ACC112 (cell line): ENCODE data around the gene KLRC2.
"Not testable (repeated sequence)": the region's sequence is repeated elsewhere in the genome, so short reads cannot be mapped to it uniquely, and the experiment has no call there.

Source experiments
- H2AFZ ChIP-seq: fragments of 200-600 bp; sonication (generic); one replicate; pipeline ENCODE4 v1.6.0; 2017; ENCODE audit warnings: antibody characterized with exemption, low read length; ENCODE audit not compliant: unreplicated experiment
- H3K27ac ChIP-seq: fragments of 200-600 bp; sonication (generic); 2 replicates; pipeline ENCODE4 v1.5.1; 2014; ENCODE audit warnings: low read depth, mild to moderate bottlenecking, antibody characterized with exemption, low read length, moderate library complexity
- H3K27me3 ChIP-seq: fragments of 200-600 bp; sonication (generic); 2 replicates; pipeline ENCODE4 v1.6.1; 2014; ENCODE audit warnings: mild to moderate bottlenecking, antibody characterized with exemption, low read length, moderate library complexity, mixed read lengths; ENCODE audit not compliant: insufficient read depth
- H3K36me3 ChIP-seq: fragments of 200-600 bp; sonication (generic); 2 replicates; pipeline ENCODE4 v1.6.1; 2016; ENCODE audit warnings: mild to moderate bottlenecking, antibody characterized with exemption, low read length, moderate library complexity, mixed read lengths; ENCODE audit not compliant: insufficient read depth
- H3K4me1 ChIP-seq: fragments of 200-600 bp; sonication (generic); one replicate; pipeline ENCODE4 v1.6.1; 2016; ENCODE audit warnings: low read length, mixed read lengths; ENCODE audit not compliant: insufficient read depth, unreplicated experiment, control insufficient read depth
- H3K4me3 ChIP-seq: fragments of 200-600 bp; sonication (generic); 2 replicates; pipeline ENCODE4 v1.5.1; 2014; ENCODE audit warnings: mild to moderate bottlenecking, low read depth, low read length
- H3K79me2 ChIP-seq: fragments of 200-600 bp; sonication (generic); one replicate; pipeline ENCODE4 v1.6.0; 2016; ENCODE audit warnings: low read length; ENCODE audit not compliant: control insufficient read depth, unreplicated experiment, insufficient read depth

The KLRC2 gene

GRCh38 chr12:10406725-10407124 is 29.1 kb downstream of the KLRC2 start:
- Histone ChIP-seq H3K4me3 (no peak overlapping the region), H3K27me3 (no peaks in the 10 kb centered on the region), H3K79me2 (no peaks in the 10 kb centered on the region), H3K4me1 (no peaks in the 10 kb centered on the region), H2AFZ (no peak overlapping the region), H3K36me3 (no peaks in the 10 kb centered on the region), H3K27ac (no peak overlapping the region)

GRCh38 chr12:10405294-10405693 is 30.5 kb downstream of the KLRC2 start:
- Histone ChIP-seq H3K36me3 (no peaks in the 10 kb centered on the region), H3K79me2 (no peaks in the 10 kb centered on the region), H3K4me3 (no peak overlapping the region), H2AFZ (no peak overlapping the region), H3K4me1 (no peaks in the 10 kb centered on the region), H3K27me3 (no peaks in the 10 kb centered on the region), H3K27ac (no peak overlapping the region)

GRCh38 chr12:10404798-10405197 is 31.0 kb downstream of the KLRC2 start:
- no peaks in the 10 kb centered on the region for H3K27me3 ChIP-seq
- no peak overlapping the region for H2AFZ ChIP-seq
- H3K4me3 ChIP-seq: no peak overlapping the region
- no peaks in the 10 kb centered on the region for H3K36me3 ChIP-seq
- no peaks in the 10 kb centered on the region for H3K4me1 ChIP-seq
- no peaks in the 10 kb centered on the region for H3K79me2 ChIP-seq
- no peak overlapping the region for H3K27ac ChIP-seq

GRCh38 chr12:10400829-10401228 is 35.0 kb downstream of the KLRC2 start:
- Histone ChIP-seq H3K27me3 (no peaks in the 10 kb centered on the region), H3K27ac (no peak overlapping the region), H2AFZ (no peak overlapping the region), H3K4me1 (peaks cover under 1% of the 10 kb centered on the region), H3K36me3 (no peaks in the 10 kb centered on the region), H3K4me3 (no peak overlapping the region), H3K79me2 (no peaks in the 10 kb centered on the region)

- H3K27me3 ChIP-seq: no peaks in the 10 kb centered on the region
- H2AFZ ChIP-seq: no peak overlapping the region
- no peak overlapping the region for H3K27ac ChIP-seq
- H3K36me3 ChIP-seq: no peaks in the 10 kb centered on the region
- no peaks in the 10 kb centered on the region for H3K79me2 ChIP-seq
- H3K4me3 ChIP-seq: no peak overlapping the region
- H3K4me1 ChIP-seq: peaks cover 11% of the 10 kb centered on the region
These were observed 37.6 kb downstream of the KLRC2 start for GRCh38 chr12:10398168-10398567.

GRCh38 chr12:10397296-10397695 is 38.5 kb downstream of the KLRC2 start:
- no peaks in the 10 kb centered on the region for H3K36me3 ChIP-seq
- no peaks in the 10 kb centered on the region for H3K79me2 ChIP-seq
- H2AFZ ChIP-seq: no peak overlapping the region
- H3K4me3 ChIP-seq: no peak overlapping the region
- H3K4me1 ChIP-seq: peaks cover 19% of the 10 kb centered on the region
- no peak overlapping the region for H3K27ac ChIP-seq
- H3K27me3 ChIP-seq: no peaks in the 10 kb centered on the region

GRCh38 chr12:10396176-10396575 is 39.6 kb downstream of the KLRC2 start:
- H3K36me3 ChIP-seq, H3K27me3 ChIP-seq, H3K79me2 ChIP-seq, H3K4me3 ChIP-seq, H2AFZ ChIP-seq: not testable (repeated sequence)
- peaks cover 27% of the 10 kb centered on the region for H3K4me1 ChIP-seq
- peak overlapping the region; percentile 63; the same call in 1 of the 2 replicates for H3K27ac ChIP-seq

GRCh38 chr12:10395390-10395998 is 40.3 kb downstream of the KLRC2 start:
- no peaks in the 10 kb centered on the region for H3K27me3 ChIP-seq
- peak overlapping the region; percentile 63 for H3K27ac ChIP-seq
- H3K79me2 ChIP-seq: no peaks in the 10 kb centered on the region
- H3K4me3 ChIP-seq: 0 out of 2 replicates have a peak overlapping the region, but pooled peaks have one; percentile 8
- H3K4me1 ChIP-seq: peaks cover 27% of the 10 kb centered on the region
- H2AFZ ChIP-seq: peak overlapping the region; percentile 57
- no peaks in the 10 kb centered on the region for H3K36me3 ChIP-seq

- not testable (repeated sequence) for H3K4me3 ChIP-seq, H3K27me3 ChIP-seq, H2AFZ ChIP-seq, H3K79me2 ChIP-seq, H3K36me3 ChIP-seq, H3K27ac ChIP-seq
- H3K4me1 ChIP-seq: peaks cover 27% of the 10 kb centered on the region
These were observed 41.2 kb downstream of the KLRC2 start for GRCh38 chr12:10394531-10395152.

- no peak overlapping the region for H3K27ac ChIP-seq
- no peaks in the 10 kb centered on the region for H3K79me2 ChIP-seq
- H3K36me3 ChIP-seq: no peaks in the 10 kb centered on the region
- H3K27me3 ChIP-seq: no peaks in the 10 kb centered on the region
- H2AFZ ChIP-seq: no peak overlapping the region
- peaks cover 27% of the 10 kb centered on the region for H3K4me1 ChIP-seq
- no peak overlapping the region for H3K4me3 ChIP-seq
These were observed 42.5 kb downstream of the KLRC2 start for GRCh38 chr12:10393291-10393690.

GRCh38 chr12:10392394-10392930 is 43.3 kb downstream of the KLRC2 start:
- Histone ChIP-seq H3K36me3 (no peaks in the 10 kb centered on the region), H3K79me2 (no peaks in the 10 kb centered on the region), H3K4me1 (peaks cover 27% of the 10 kb centered on the region), H3K4me3 (no peak overlapping the region), H2AFZ (peak overlapping the region; percentile 34), H3K27me3 (no peaks in the 10 kb centered on the region), H3K27ac (peak overlapping the region; percentile 57)
